Stimulated activated CD8-positive, alpha-beta memory T cell treated with anti-CD3 and anti-CD28 coated beads, Interleukin-7, amount 100 ng/mL, for 1 hour (primary cell): ENCODE data around the gene PUM1.

Source experiments
- DNase-seq, 2 donors: peaks; one replicate each; pipeline ENCODE4 v3.0.0-alpha.2; 2020; ENCODE audit warnings: low read depth in 2 of 2

Gene PUM1

DNA sequence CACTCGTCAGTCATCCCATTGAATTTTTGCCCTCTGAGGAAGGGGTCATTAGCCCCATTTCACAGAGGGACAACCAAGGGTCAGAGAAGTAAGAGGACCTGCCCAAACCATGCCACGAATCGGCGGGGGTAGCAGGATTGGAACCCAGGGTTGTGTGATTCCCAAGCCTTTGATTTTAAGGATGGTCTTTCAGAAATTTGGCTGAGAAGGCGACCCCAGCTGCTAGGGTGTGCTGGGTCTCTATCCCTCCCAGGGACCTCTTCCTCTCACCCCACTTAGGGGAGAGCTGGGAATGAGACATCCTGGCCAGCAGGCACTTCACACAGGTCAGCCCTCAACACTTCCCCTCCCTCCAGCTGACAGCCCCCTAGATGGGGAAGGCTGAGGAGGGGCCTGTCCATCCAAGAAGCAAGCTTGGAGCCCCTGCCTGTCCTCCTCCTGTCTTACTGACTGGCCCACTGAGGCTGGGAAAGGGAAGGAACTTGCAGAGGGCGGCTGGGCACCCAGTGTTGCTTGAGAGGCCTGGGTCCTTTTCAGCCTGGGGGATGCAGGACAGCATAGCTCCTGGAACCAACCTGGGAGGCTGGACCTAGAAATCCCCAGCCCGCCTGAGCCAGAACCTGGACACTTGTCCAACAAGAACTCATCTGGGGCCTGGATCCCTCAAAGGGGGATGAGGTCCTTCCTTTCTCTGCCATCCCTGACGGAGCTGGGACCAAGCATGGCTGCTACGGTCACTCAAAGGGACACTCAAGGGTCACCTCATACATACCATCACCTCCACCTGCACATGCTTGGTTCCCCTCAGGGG, 158.7 kb downstream of the PUM1 start:
- no peak for DNase-seq

- DNase-seq, result no peak
Measured at GRCh38 chr1:30905916-30906620, 159.4 kb downstream of the PUM1 start.

DNA sequence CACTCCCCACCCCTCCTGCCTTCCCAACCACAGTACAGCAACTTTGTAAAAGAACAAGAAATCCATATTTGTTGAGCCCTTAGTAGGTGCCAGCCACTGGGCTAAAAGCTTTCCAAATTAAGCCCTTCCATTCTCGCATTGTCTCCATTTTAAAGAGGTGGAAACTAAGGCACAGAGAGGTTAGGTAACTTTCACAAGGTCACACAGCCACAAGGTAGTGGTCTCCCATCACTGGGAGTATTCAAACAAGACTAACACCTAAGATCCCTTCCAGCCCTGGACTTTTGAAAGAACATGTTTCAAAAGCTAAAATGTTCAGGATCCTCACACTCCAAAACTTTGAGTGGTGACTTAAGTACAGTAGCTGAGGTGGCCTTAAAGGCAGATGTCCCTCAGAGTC, 160.1 kb downstream of the PUM1 start:
- no peak for DNase-seq

DNA sequence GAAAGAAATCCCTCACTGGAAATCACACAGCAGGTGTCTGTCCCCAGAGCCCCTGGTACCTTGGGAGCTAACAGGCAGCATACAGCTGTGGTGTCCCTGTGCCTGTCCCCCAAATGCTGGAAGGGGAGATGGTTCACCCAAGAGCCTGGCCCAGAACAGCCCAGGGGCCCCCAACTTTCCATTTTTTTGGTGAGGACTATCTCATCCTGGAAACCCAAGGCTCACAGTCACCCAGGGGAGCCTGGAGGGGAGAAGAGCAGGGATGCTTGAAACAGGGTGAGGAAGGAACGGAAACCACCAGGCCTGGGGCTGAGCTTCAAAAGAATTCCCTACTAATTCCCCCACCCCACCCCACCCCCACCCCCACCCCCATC, 160.6 kb downstream of the PUM1 start:
- no peak for DNase-seq

GRCh38 chr1:30904191-30904961, 161.1 kb downstream of the PUM1 start:
- no peak for DNase-seq

DNA sequence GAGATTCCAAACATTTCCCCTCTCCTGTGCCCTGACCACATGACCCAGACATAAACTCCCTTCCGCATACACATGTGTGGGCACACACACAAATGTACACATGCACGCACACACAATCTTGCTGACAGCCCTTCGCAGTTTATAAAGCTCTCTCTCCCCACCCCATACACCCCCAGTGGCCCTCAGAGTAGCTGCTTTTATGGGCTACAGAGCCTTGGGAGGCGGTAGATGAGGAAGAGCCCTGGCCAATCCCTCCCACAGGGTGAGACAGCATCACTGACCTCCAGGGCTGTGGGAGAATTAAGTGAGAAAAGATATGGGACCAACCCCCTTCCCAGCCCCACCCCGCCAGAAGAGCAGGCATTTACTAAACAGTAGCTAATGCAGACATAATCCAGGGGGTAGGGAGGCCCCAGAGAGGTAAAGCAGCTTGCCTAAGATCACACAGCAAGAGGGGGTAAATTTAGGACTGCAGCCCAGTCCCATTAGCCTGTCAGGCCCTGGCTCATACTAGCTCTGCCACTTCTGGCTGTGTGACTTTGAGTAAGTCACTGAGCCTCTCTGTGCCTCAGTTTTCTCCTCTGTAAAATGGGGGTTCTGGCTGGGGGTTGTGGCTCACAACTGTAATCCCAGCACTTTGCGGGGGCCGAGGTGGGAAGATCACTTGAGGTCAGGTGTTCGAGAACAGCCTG, 162.0 kb downstream of the PUM1 start:
- no peak for DNase-seq

DNA sequence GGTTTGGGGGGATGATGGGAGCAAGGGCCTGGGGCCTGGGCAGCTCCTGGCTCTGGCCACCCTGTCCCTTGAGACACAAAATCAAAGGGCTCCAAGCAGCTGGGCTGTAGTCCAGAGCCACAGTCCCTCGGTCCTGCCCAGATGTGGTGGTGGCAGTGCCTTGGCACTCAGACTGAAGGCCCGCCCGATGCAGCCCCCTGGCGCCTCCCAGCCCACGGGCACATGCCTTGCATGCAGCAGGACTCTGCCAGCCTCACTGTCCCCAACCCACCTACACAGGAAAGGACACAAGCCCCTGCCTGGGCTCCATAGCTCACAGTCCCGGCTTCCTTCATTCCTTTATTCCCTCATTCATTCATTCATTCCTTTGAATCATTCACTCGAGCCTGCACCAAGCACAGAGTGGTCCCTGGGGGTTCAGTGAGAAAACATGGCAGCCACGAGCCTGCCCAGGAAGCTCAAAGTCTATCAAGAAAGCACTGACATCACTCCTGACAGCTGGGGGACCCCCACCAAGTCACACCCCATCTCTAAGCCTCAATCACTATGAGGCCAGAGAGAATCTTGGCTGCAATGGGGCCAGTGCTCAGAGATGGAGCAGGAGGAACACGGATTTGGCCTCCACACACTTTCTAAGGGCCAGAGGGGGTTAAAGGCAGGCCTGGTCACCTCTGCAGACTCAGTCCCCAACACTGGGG, 162.8 kb downstream of the PUM1 start:
- no peak for DNase-seq

GRCh38 chr1:30901798-30902581, 163.5 kb downstream of the PUM1 start:
- no peak for DNase-seq

DNA sequence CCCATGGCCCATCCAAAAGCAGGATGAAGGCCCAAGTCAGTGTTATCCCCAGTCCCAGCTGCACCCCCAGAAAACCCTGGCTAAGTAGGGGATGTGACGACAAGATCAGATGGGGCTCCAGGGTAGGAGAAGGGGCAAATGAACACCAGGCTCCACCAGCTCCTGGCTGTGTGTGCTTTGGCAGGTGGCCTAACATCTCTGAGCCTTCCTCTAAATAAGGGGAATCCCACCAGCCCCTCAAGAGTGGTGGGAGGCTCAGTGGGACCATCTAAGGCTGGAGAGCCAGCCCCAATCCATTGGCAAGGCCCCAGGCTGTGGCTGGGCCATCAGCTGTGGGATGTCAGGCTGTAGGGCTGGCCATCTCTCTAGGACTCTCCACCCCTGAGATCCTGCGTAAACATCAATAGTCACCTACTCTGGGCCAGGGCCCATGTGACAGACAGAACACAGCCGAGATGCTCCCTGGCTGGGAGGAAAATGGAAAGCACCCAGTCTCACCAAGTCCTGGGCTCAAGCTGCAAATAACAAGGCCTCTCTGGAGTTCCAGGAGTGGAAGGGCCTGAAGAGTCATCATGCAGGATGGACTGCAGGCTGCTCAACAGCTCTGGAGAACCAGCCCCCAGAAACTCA, 164.5 kb downstream of the PUM1 start:
- no peak for DNase-seq

DNA sequence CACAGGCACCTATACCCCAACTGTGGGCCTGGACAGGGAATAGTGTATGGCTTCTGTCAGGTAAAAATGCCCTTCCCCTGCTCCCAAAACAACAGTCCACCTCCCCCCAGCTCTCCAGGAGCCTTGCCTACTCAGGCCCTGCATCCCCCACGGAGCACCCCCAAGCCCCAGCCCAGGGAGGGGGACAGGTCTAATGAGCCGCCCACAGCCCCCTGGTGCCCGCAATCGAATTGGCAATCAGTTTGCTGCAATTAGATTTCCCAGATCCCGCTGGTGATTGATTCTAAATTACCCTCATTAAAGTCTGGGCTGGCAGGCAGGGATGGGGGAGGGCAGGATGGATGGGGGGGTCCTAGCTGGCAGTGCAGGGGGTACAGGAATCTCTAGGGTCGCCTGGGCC, 165.0 kb downstream of the PUM1 start:
- DNase-seq, result no peak

- no peak for DNase-seq
Measured at GRCh38 chr1:30899577-30900389, 165.7 kb downstream of the PUM1 start.

GRCh38 chr1:30898031-30898815, 167.3 kb downstream of the PUM1 start:
- no peak for DNase-seq

DNA sequence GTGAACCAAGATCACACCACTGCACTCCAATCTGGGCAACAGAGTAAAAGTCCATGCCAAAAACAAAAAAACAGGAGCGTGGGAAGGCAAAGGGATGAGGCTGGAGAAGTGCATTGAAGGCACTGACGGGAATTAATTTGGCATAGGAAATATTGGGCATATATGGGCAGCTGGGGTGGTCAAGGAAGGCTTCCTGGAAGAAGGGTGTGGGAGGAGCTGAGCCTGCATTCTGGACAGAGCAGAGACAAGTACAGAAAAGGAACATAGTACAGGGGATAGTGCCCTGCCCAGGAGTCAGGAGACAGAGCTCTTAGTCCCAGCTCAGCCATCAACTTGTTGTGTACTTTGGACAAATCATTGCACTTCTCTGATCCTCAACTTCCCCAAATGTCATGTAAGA, 168.6 kb downstream of the PUM1 start:
- no peak for DNase-seq

DNA sequence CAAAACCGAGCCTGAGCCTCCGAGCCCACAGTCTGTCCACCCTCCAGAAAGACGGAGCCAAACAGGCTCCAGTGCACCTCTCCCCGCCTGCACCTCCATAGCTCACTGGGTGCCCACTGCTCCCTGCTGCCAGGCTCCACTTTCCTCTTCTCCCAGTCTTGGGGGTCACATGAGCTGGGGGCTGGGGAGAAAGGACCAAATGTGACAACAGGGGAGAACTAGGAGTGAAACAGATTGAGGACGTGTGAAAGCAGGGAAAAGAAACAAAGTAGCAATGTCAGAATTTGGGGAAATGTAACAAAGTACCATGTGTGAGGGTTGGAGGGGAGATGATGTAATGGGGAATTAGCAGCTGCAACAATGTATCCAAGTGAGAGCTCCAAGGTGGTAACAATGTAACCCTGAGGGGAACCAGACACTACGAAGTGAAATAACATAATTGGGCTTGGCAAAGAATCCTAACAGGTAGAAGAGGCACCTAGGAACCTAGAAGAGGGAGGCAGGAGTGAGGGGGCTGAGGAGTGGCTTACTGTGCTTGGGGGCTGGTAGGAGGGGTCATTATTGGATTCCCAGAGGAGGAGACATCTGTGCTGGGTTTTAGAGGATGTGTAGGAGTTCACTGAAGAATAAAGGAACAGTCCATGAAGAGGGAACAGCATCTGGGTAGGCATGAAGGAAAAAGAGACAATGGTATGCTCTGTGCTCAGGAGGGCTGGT, 169.4 kb downstream of the PUM1 start:
- DNase-seq, result no peak

DNA sequence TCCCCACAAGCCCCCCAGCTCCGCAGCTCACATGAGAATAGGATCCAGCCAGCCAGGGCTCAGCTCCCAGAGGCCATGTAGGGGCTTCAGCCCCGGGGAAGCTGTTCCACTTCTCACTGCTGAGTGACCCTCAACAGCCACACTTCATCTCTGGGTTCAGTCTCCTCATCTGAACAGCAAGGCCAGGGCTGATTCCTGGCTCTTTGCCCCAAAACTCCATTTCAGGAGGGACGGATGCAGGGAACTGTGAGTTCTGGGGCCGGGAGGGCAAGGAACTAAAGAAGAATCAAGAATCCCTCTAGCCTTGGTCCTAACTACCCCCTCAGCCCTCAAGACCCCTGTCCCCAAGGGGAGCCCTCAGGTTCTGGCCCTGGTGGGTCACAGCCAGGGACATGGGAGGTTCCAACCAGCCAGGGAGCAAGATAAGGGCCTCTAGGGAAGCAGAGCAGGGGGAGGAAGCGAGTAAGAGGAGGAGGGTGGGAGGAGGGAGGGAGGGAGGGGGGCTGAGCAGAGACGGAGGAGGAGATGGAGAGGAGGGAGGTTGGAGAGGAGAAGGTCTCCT, 170.1 kb downstream of the PUM1 start:
- DNase-seq, result no peak

GRCh38 chr1:30894508-30894973, 171.0 kb downstream of the PUM1 start:
- DNase-seq, result no peak

DNA sequence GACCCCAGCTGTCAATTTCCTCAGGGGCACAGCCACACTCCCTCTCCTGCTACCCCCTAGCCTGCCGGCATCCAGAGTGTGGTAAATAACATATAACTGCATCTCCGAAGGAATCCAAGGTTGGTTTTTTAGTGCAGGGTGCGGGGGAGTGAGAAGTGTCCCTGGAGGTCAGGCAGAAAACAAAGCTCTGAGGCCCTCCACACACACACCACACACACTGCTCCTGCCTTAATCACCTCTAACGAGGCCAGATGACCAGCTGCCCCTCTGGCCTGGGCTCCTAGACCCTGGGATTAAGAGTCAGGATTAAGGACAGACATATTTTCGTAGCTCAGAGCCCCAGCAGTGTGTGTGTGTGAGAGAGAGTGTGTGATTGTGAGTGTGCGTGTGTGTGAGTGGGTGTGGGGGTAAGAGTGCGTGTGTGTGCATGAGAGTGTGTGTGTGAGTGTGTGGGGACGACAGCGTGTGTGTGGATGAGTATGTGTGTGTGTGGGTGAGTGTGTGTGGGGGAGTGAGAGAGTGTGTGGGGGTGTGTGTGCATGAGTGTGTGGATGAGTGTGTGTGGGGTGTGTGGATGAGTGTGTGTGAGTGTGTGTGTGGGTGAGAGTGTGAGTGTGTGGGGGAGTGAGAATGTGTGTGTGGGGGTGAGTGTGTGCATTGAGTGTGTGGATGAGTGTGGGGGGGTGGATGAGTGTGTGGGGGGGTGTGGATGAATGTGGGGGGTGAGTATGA, 171.6 kb downstream of the PUM1 start:
- no peak for DNase-seq
